ENCODE results near the gene FBXO17. TPM values are rescaled to one million over a fixed set of nuclear protein-coding genes. Genes with fewer than 3 reads are reported as not detected.
"Not testable (repeated sequence)": the region's sequence is repeated elsewhere in the genome, so short reads cannot be mapped to it uniquely, and the experiment has no call there.

The FBXO17 gene
- total RNA-seq, 2 experiments from 2014 or later = not detected

- POLR2A ChIA-PET = no interaction called here
- Mint-ChIP-seq H3K27ac (no peak overlapping the region), H3K36me3 (no peaks in the 10 kb centered on the region), H3K9me3 (no peaks in the 10 kb centered on the region), H3K27me3 (peaks cover 18% of the 10 kb centered on the region), H3K4me1 (ENCODE audit: low read depth) (no peaks in the 10 kb centered on the region), H3K4me3 (no peak overlapping the region)
- intact Hi-C loops (cut with micrococcal nuclease) = no loop called here
- DNase-seq = no peak
- CTCF ChIA-PET = interaction anchor here (0.6 kb wide), 1 partner anchor 18 kb away, joined by 3 read pairs; no protein-coding TSS in a partner anchor
These were observed 25.5 kb upstream of the FBXO17 start for GRCh38 chr19:39001041-39001440.

GRCh38 chr19:38997576-38997975 is 22.0 kb upstream of the FBXO17 start:
- H3K9me3 Mint-ChIP-seq; CTCF ChIA-PET; H3K36me3 Mint-ChIP-seq; DNase-seq; H3K4me3 Mint-ChIP-seq; POLR2A ChIA-PET; intact Hi-C loops (cut with micrococcal nuclease); H3K27ac Mint-ChIP-seq; H3K4me1 Mint-ChIP-seq (ENCODE audit: low read depth): not testable (repeated sequence)
- H3K27me3 Mint-ChIP-seq = peaks cover 19% of the 10 kb centered on the region

GRCh38 chr19:38993271-38993670 is 17.7 kb upstream of the FBXO17 start:
- Mint-ChIP-seq H3K27ac (no peak overlapping the region), H3K4me1 (ENCODE audit: low read depth) (no peaks in the 10 kb centered on the region), H3K36me3 (no peaks in the 10 kb centered on the region), H3K27me3 (peaks cover 31% of the 10 kb centered on the region), H3K9me3 (no peaks in the 10 kb centered on the region), H3K4me3 (no peak overlapping the region)
- ChIA-PET CTCF (no interaction called here), POLR2A (no interaction called here)
- intact Hi-C loops (cut with micrococcal nuclease) = no loop called here
- DNase-seq = no peak

- no peak for DNase-seq
- POLR2A ChIA-PET = no interaction called here
- Mint-ChIP-seq H3K4me3 (no peak overlapping the region), H3K9me3 (no peaks in the 10 kb centered on the region), H3K4me1 (ENCODE audit: low read depth) (no peaks in the 10 kb centered on the region), H3K27me3 (peaks cover 33% of the 10 kb centered on the region), H3K36me3 (no peaks in the 10 kb centered on the region), H3K27ac (no peak overlapping the region)
- intact Hi-C loops (cut with micrococcal nuclease) = no loop called here
- CTCF ChIA-PET = no interaction called here
These were observed 15.6 kb upstream of the FBXO17 start for GRCh38 chr19:38990949-38991697.

GRCh38 chr19:38989614-38990013 is 14.1 kb upstream of the FBXO17 start:
- H3K36me3 Mint-ChIP-seq; DNase-seq; H3K4me3 Mint-ChIP-seq; H3K9me3 Mint-ChIP-seq; intact Hi-C loops (cut with micrococcal nuclease); H3K27ac Mint-ChIP-seq; POLR2A ChIA-PET; H3K4me1 Mint-ChIP-seq (ENCODE audit: low read depth): not testable (repeated sequence)
- peaks cover 33% of the 10 kb centered on the region for H3K27me3 Mint-ChIP-seq
- CTCF ChIA-PET = interaction anchor here (0.6 kb wide), 1 partner anchor 174 kb away, joined by 4 read pairs; no protein-coding TSS in a partner anchor

- intact Hi-C loops (cut with micrococcal nuclease) = no loop called here
- no peak overlapping the region for H3K4me3 Mint-ChIP-seq
- POLR2A ChIA-PET = no interaction called here
- CTCF ChIA-PET = interaction anchor here (1.3 kb wide), 1 partner anchor 27 kb away, joined by 3 read pairs; no protein-coding TSS in a partner anchor
- H3K36me3 Mint-ChIP-seq = no peaks in the 10 kb centered on the region
- peaks cover 31% of the 10 kb centered on the region for H3K27me3 Mint-ChIP-seq
- no peak for DNase-seq
- H3K27ac Mint-ChIP-seq = no peak overlapping the region
- no peaks in the 10 kb centered on the region for H3K4me1 Mint-ChIP-seq (ENCODE audit: low read depth)
- no peaks in the 10 kb centered on the region for H3K9me3 Mint-ChIP-seq
These were observed 13.6 kb upstream of the FBXO17 start for GRCh38 chr19:38989066-38989605.

- CTCF ChIA-PET = interaction anchor here (0.7 to 1.3 kb wide), 2 partner anchors 26 to 507 kb away, joined by 3 read pairs; no protein-coding TSS in a partner anchor
- H3K4me3 Mint-ChIP-seq; H3K36me3 Mint-ChIP-seq; intact Hi-C loops (cut with micrococcal nuclease); DNase-seq; POLR2A ChIA-PET; H3K4me1 Mint-ChIP-seq (ENCODE audit: low read depth); H3K27ac Mint-ChIP-seq; H3K9me3 Mint-ChIP-seq: not testable (repeated sequence)
- peaks cover 29% of the 10 kb centered on the region for H3K27me3 Mint-ChIP-seq
These were observed 13.1 kb upstream of the FBXO17 start for GRCh38 chr19:38988627-38989026.

GRCh38 chr19:38987745-38988144 is 12.2 kb upstream of the FBXO17 start:
- DNase-seq; intact Hi-C loops (cut with micrococcal nuclease); H3K36me3 Mint-ChIP-seq; H3K4me1 Mint-ChIP-seq (ENCODE audit: low read depth); POLR2A ChIA-PET; H3K4me3 Mint-ChIP-seq; H3K27ac Mint-ChIP-seq; H3K9me3 Mint-ChIP-seq: not testable (repeated sequence)
- CTCF ChIA-PET = interaction anchor here (1.3 kb wide), 1 partner anchor 26 kb away, joined by 3 read pairs; no protein-coding TSS in a partner anchor
- peaks cover 21% of the 10 kb centered on the region for H3K27me3 Mint-ChIP-seq

- H3K9me3 Mint-ChIP-seq = peaks cover 5% of the 10 kb centered on the region
- H3K36me3 Mint-ChIP-seq = peaks cover 3% of the 10 kb centered on the region
- CTCF ChIA-PET = interaction anchor here (0.9 kb wide), 1 partner anchor 8 kb away, joined by 3 read pairs; no protein-coding TSS in a partner anchor
- no peaks in the 10 kb centered on the region for H3K4me1 Mint-ChIP-seq (ENCODE audit: low read depth)
- peaks cover 14% of the 10 kb centered on the region for H3K27me3 Mint-ChIP-seq
- H3K27ac Mint-ChIP-seq = no peak overlapping the region
- H3K4me3 Mint-ChIP-seq = no peak overlapping the region
- intact Hi-C loops (cut with micrococcal nuclease) = no loop called here
- DNase-seq = no peak
- POLR2A ChIA-PET = no interaction called here
These were observed 9.7 kb upstream of the FBXO17 start for GRCh38 chr19:38985262-38985661.

GRCh38 chr19:38980583-38981374 is 5.2 kb upstream of the FBXO17 start:
- CTCF ChIA-PET = no interaction called here

GRCh38 chr19:38979812-38980211 is 4.3 kb upstream of the FBXO17 start:
- DNase-seq = no peak
- intact Hi-C loops (cut with micrococcal nuclease) = loop anchor here (5.0 to 10.0 kb wide), 3 partner anchors 52 to 553 kb away; partner anchors contain the start of genes FBXO27, PAK4 and RASGRP4
- Mint-ChIP-seq H3K9me3 (peaks cover 8% of the 10 kb centered on the region), H3K27ac (no peak overlapping the region), H3K4me1 (ENCODE audit: low read depth) (peaks cover 24% of the 10 kb centered on the region), H3K27me3 (peaks cover 25% of the 10 kb centered on the region), H3K36me3 (peaks cover 3% of the 10 kb centered on the region), H3K4me3 (no peak overlapping the region)
- ChIA-PET CTCF (interaction anchor here (0.6 to 4.8 kb wide), 2 partner anchors 18 to 333 kb away, joined by 3 to 23 read pairs; no protein-coding TSS in a partner anchor), POLR2A (no interaction called here)

More at GRCh38 chr19:38980583-38981374, 5.2 kb upstream of the FBXO17 start:
- H3K4me3 Mint-ChIP-seq = no peak overlapping the region
- POLR2A ChIA-PET = no interaction called here
- H3K4me1 Mint-ChIP-seq (ENCODE audit: low read depth) = peaks cover 20% of the 10 kb centered on the region
- H3K27me3 Mint-ChIP-seq = peaks cover 21% of the 10 kb centered on the region
- peaks cover 3% of the 10 kb centered on the region for H3K36me3 Mint-ChIP-seq
- intact Hi-C loops (cut with micrococcal nuclease) = no loop called here
- peaks cover 8% of the 10 kb centered on the region for H3K9me3 Mint-ChIP-seq
- no peak for DNase-seq
- H3K27ac Mint-ChIP-seq = no peak overlapping the region

- Mint-ChIP-seq H3K4me1 (ENCODE audit: low read depth) (peaks cover 24% of the 10 kb centered on the region), H3K9me3 (peaks cover 8% of the 10 kb centered on the region), H3K36me3 (peaks cover 3% of the 10 kb centered on the region), H3K27me3 (peaks cover 30% of the 10 kb centered on the region), H3K4me3 (no peak overlapping the region), H3K27ac (no peak overlapping the region)
- intact Hi-C loops (cut with micrococcal nuclease) = loop anchor here (5.0 to 10.0 kb wide), 3 partner anchors 54 to 551 kb away; partner anchors contain the start of genes FBXO27, PAK4 and RASGRP4
- DNase-seq = no peak
- ChIA-PET POLR2A (no interaction called here), CTCF (interaction anchor here (0.9 to 4.8 kb wide), 3 partner anchors 16 to 74 kb away, joined by 3 to 23 read pairs (median 8); partner anchors contain the start of genes MRPS12 and SARS2)
These were observed 2.8 kb upstream of the FBXO17 start for GRCh38 chr19:38978326-38978689.
